ENCODE measurements around the gene ONECUT1. TPM values are rescaled to one million over a fixed set of nuclear protein-coding genes. Genes with fewer than 3 reads are reported as not detected.

The ONECUT1 gene
- total RNA-seq, 1 donor from 2014 or later: 0.32 TPM

DNA sequence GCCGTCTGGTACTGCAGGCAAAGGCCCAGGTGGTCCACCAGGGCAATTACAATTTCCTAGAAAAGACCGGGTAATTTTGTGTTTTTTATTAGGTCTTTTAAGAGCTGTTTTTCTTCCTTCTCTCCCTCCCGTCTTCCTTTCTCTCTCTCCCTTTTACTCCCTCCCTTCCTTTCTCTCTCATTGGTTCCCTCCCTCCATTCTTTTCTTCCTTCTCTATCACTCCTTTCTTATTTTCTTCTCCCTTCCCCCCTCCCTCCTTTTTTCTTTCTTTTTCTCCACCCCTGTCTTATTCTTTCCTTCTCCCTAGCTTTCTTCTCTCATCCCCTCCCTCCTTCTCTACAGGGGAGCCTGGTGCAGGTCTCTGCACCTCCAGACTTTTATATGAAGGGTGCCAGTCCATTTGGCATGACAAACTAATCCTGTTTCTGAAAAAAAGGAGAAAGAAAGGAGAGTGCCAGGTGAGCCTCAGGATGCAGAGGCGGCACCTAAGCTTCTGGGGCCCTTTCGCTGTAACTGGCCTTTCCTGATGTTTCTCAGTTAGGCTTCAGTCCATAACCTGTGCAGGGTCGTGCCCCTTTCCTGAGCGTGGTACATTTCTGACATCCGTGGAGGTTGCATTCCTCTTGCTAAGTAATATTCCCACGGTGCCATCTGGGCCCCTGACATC lies 9.1 kb upstream of the ONECUT1 start:
- DNase-seq (ENCODE audit: low read depth) (no peak), FAIRE-seq (no peak)
- H3K27me3 ChIP-seq (ENCODE audit: insufficient read depth, low read length): peaks cover 96% of the 10 kb centered on the region
- Mint-ChIP-seq H3K4me1 (ENCODE audit: low read depth, unreplicated experiment) (peaks cover 2% of the 10 kb centered on the region), H3K27me3 (ENCODE audit: low read depth, unreplicated experiment) (peaks cover 96% of the 10 kb centered on the region), H3K4me3 (ENCODE audit: unreplicated experiment) (no peak overlapping the region), H3K9me3 (ENCODE audit: unreplicated experiment) (peaks cover 15% of the 10 kb centered on the region), H3K36me3 (ENCODE audit: low read depth, unreplicated experiment) (peaks cover 2% of the 10 kb centered on the region), H3K27ac (ENCODE audit: unreplicated experiment) (no peak overlapping the region)
- no peaks in the 10 kb centered on the region for H3K36me3 ChIP-seq (ENCODE audit: insufficient read depth, low read length)
- no peak overlapping the region for H3K4me2 ChIP-seq (ENCODE audit: low read length)
- H3K27ac ChIP-seq (ENCODE audit: low read depth, low read length): no peak overlapping the region
- H3K4me1 ChIP-seq (ENCODE audit: insufficient read depth, low read length): no peaks in the 10 kb centered on the region
- H3K9ac ChIP-seq (ENCODE audit: low read length): no peak overlapping the region
- no peak overlapping the region for H2AFZ ChIP-seq (ENCODE audit: low read depth, low read length)
- no peaks in the 10 kb centered on the region for H4K20me1 ChIP-seq (ENCODE audit: insufficient read depth, low read length)
- H3K9me3 ChIP-seq (ENCODE audit: insufficient read depth, low read depth, low read length): peaks cover 9% of the 10 kb centered on the region
- H3K4me3 ChIP-seq (ENCODE audit: insufficient read depth, low read depth, low read length): no peak overlapping the region
- no peaks in the 10 kb centered on the region for H3K79me2 ChIP-seq (ENCODE audit: insufficient read depth, low read length)
- TF ChIP-seq, protein P1, sequence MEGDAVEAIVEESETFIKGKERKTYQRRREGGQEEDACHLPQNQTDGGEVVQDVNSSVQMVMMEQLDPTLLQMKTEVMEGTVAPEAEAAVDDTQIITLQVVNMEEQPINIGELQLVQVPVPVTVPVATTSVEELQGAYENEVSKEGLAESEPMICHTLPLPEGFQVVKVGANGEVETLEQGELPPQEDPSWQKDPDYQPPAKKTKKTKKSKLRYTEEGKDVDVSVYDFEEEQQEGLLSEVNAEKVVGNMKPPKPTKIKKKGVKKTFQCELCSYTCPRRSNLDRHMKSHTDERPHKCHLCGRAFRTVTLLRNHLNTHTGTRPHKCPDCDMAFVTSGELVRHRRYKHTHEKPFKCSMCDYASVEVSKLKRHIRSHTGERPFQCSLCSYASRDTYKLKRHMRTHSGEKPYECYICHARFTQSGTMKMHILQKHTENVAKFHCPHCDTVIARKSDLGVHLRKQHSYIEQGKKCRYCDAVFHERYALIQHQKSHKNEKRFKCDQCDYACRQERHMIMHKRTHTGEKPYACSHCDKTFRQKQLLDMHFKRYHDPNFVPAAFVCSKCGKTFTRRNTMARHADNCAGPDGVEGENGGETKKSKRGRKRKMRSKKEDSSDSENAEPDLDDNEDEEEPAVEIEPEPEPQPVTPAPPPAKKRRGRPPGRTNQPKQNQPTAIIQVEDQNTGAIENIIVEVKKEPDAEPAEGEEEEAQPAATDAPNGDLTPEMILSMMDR (IDR thresholded peaks at IDR 0.05; ENCODE audit: insufficient read depth, low read depth, low read length): no peak
- no peak for TF ChIP-seq EZH2 (IDR thresholded peaks at IDR 0.05; ENCODE audit: insufficient read depth, low read length)

DNA sequence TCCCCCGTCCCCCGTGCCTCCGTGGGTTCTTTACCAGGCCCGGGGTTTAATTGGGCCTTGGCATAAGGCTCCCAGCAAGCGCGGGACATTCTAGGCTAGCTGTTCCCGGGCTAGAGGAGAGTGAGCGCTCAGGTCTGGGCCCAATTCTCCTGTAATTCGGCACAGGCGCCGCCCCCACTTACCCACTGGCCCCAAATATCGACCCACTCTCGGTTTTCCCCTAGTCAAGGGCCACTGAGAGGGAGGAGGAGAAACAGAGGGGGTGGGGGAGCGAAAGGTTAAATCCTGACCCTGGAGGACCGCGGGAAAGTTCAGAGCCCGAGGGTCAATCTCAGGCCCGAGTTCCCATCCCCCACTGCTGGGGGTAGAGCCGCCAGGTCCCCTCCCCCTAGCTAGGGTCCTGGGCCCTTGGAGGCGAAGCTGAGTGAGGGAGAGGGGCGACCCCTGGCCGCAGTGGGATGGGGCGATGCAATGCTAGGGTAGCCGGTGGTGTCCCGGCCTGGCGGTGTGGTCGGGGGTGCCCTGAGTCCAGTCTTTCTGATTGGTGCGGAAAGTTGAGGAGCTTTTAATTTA lies 8.5 kb upstream of the ONECUT1 start:
- TF ChIP-seq, protein P1 (IDR thresholded peaks at IDR 0.05; ENCODE audit: insufficient read depth, low read depth, low read length): no peak
- Histone ChIP-seq H3K36me3 (ENCODE audit: insufficient read depth, low read length) (no peaks in the 10 kb centered on the region), H3K4me1 (ENCODE audit: insufficient read depth, low read length) (no peaks in the 10 kb centered on the region), H3K27me3 (ENCODE audit: insufficient read depth, low read length) (peaks cover 100% of the 10 kb centered on the region), H3K79me2 (ENCODE audit: insufficient read depth, low read length) (no peaks in the 10 kb centered on the region), H3K9ac (ENCODE audit: low read length) (no peak overlapping the region), H3K9me3 (ENCODE audit: insufficient read depth, low read depth, low read length) (peaks cover 9% of the 10 kb centered on the region), H4K20me1 (ENCODE audit: insufficient read depth, low read length) (no peaks in the 10 kb centered on the region), H3K4me2 (ENCODE audit: low read length) (no peak overlapping the region), H3K4me3 (ENCODE audit: insufficient read depth, low read depth, low read length) (no peak overlapping the region), H3K27ac (ENCODE audit: low read depth, low read length) (no peak overlapping the region), H2AFZ (ENCODE audit: low read depth, low read length) (no peak overlapping the region)
- peaks cover 15% of the 10 kb centered on the region for H3K9me3 Mint-ChIP-seq (ENCODE audit: unreplicated experiment)
- no peak overlapping the region for H3K4me3 Mint-ChIP-seq (ENCODE audit: unreplicated experiment)
- H3K27me3 Mint-ChIP-seq (ENCODE audit: low read depth, unreplicated experiment): peaks cover 98% of the 10 kb centered on the region
- no peak for DNase-seq (ENCODE audit: low read depth)
- no peak for FAIRE-seq
- no peaks in the 10 kb centered on the region for H3K4me1 Mint-ChIP-seq (ENCODE audit: low read depth, unreplicated experiment)
- H3K27ac Mint-ChIP-seq (ENCODE audit: unreplicated experiment): no peak overlapping the region
- peaks cover 2% of the 10 kb centered on the region for H3K36me3 Mint-ChIP-seq (ENCODE audit: low read depth, unreplicated experiment)
